Tongue (tissue), 2 donors: ENCODE results near the gene CERS5. TPM values are rescaled to one million over a fixed set of nuclear protein-coding genes. Genes with fewer than 3 reads are reported as not detected.
"Not testable (repeated sequence)": the region's sequence is repeated elsewhere in the genome, so short reads cannot be mapped to it uniquely, and the experiment has no call there.

Experiments used
- DNase-seq: peaks from one replicate; pipeline ENCODE4 v3.0.0-alpha.2; 2015
- total RNA-seq: library from RNA; depleted of rRNA; stranded (reverse); fragments of >200 nt; gene quantifications from one replicate; pipeline ENCODE4 v1.2.3, GENCODE V29; 2014

The CERS5 gene
- total RNA-seq, 1 donor from 2014 or later = 26.5 TPM

GRCh38 chr12:50102646-50103309 is 64.4 kb downstream of the CERS5 start:
- DNase-seq = no peak

- no peak for DNase-seq
These were observed 65.0 kb downstream of the CERS5 start for GRCh38 chr12:50102131-50102531.

DNA sequence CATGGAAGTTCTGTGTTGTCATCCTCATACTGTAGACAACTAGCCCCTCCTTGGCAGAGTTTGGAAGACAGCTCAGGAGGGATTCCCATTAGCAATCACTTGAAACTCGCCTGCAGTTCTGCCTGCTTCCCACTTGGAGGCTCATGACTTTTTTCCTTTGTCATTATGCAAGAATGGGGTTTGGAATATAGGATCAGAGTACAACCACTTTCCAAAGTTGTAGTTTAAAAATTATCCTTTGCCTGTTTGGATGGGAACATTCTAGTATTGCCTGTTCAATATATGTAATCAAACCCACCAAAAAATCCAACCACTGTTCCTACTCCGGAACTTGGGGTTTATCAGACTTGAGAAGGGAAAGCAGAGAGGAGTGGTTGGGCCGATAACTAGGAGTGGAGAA is 65.5 kb downstream of the CERS5 start:
- DNase-seq = peak; percentile 47

GRCh38 chr12:50100561-50100960 is 66.6 kb downstream of the CERS5 start:
- DNase-seq = no peak

DNA sequence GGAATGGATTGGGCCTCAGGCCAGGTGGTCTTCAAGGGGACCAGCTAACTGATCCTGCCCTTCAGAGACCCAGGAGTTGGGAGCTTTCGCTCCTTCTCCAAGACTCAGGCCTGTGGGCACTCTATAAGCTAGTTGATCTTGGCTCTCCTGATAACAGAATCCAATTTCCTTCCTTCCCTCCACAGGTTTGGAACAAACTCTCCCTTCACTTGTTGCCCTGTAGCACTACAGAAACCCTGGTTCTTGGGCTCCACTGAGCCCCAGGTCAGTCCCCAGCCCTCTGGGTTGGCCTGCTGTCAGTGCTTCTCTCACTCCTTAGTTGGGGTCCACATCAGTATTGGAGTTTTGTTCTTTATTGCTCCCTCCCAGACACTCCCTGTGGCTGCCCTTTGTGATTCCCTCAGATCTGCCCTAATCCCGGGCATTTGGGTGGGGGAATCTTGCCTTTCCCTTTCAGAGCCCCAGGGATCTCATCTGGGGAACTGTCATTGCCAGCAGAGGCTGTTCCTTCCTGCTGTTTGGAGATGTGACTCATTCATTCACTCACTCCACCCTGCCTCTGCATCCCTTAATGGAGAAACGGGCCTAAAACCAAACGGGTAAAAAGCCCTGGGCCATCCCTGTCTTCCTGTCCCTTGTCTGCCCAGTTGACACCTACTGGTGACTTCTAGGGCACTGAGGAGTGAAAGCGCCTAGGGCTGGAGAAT is 67.7 kb downstream of the CERS5 start:
- DNase-seq = no peak

GRCh38 chr12:50097952-50098351 is 69.2 kb downstream of the CERS5 start:
- DNase-seq = no peak

DNA sequence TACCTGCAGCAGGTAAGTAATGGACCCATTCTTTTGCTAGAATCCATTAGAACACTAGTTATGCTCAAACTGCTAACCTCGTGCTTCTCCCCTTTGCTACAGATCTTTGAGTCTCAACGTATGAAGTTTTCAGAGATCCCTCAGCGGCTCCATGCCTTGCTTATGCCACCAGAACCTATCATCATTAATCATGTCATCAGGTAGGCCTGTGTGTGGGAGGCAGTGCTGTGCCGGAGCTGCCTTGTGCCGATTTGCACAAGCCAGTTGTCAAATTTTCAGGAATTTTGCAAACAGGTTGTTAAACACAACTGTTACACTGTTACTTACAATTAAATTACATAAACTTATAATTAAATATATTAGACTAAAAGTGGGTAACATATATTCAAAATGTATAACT is 76.8 kb downstream of the CERS5 start:
- DNase-seq = no peak

GRCh38 chr12:50089730-50090129 is 77.4 kb downstream of the CERS5 start:
- no peak for DNase-seq

DNA sequence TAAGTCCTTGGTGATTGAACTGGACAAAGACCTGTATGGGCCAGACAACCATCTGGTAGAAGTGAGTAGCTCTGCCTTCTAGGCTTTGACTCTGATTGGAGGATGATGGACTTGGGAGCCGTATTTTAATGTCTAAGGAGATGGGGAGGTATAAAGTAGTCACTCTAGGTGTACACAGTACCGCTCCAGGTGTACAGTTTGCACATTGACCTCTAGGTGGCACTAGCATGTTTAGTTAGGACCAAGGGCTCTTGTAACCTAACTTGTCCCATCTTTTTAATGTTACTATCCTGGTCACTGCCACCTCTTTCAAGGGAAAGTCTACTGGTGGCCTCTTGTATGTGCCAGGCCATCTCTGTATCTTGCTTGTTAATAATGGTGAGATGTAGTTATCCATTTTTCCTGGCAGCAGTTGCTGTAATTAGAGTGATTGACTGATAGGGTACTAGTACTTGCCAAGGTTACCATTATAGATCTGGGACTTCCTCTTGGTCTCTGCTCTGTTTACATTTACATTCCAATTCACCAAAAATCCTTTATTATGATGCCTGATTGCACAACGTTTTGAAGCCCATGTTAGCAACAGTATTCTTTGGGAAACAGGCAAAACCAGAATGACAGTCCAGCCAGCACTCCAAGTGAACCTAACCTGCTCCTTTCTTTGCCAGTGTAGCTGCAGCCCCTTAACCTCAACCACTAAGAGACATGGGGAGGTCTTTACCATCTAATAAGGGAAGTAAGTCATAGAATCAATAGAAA is 78.4 kb downstream of the CERS5 start:
- DNase-seq = peak; percentile 68

DNA sequence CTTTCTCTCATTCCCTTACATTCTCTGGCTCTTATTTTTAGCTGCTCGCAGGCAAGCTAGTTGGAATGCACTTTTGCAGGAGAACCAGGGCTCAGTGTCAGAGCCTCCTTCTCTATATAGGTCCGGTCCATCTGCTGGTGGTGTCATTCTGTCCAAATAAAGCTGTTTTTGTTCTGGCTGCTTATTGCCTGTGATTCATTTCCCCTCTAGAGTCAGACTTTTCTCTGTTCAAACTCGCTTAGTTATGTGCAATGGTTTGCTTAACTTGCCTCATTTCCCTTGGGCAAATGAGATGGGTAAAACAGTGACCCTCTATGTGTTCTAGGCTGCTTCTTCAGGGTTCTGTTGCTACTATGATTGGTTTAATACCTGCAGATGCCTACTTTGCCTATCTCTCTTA is 79.2 kb downstream of the CERS5 start:
- no peak for DNase-seq

- no peak for DNase-seq
These were observed 80.0 kb downstream of the CERS5 start for GRCh38 chr12:50087151-50087550.

GRCh38 chr12:50086148-50086547 is 81.0 kb downstream of the CERS5 start:
- DNase-seq = no peak

- peak; percentile 36 for DNase-seq
These were observed 81.5 kb downstream of the CERS5 start for GRCh38 chr12:50085615-50086072.

DNA sequence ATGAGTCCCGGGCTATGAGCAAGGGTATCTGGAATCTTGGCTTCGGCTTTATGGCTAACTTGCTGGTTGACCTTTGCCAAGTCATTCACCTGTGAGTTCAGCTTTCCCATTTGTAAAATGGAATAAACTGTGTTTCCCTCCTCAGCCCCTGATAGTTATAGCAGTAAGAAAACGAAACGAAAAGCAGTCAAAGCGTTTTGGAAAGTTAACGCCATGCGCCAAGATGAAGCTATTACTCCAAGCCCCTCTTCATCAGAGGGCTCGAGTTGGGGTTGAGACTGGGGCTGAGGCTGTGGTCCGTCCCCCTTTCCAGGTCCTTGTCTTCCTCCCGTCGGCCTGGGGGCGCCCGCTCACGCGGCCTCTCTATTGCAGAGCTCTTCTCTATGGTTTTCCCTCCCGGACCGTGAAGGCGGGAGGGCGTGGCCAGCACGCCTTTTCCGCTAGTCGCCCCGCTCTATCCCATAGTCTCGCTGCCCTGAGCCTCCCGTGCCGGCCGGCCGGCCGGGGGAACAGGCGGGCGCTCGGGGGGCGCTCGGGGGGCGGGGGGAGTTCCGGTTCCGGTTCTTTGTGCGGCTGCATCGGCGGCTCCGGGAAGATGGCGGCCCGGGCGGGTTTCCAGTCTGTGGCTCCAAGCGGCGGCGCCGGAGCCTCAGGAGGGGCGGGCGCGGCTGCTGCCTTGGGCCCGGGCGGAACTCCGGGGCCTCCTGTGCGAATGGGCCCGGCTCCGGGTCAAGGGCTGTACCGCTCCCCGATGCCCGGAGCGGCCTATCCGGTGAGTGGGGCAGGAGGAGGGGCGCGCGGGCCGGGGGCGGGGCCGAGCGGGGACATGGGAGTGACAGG is 82.2 kb downstream of the CERS5 start, which contains the start of gene SMARCD1:
TSS of gene SMARCD1 (plus strand) at position 568 of the 840 bp plus-strand sequence. CDS start at position 596, 28 bp downstream.
- DNase-seq = peak; percentile 97

GRCh38 chr12:50084409-50084774 is 82.8 kb downstream of the CERS5 start:
- not testable (repeated sequence) for DNase-seq

DNA sequence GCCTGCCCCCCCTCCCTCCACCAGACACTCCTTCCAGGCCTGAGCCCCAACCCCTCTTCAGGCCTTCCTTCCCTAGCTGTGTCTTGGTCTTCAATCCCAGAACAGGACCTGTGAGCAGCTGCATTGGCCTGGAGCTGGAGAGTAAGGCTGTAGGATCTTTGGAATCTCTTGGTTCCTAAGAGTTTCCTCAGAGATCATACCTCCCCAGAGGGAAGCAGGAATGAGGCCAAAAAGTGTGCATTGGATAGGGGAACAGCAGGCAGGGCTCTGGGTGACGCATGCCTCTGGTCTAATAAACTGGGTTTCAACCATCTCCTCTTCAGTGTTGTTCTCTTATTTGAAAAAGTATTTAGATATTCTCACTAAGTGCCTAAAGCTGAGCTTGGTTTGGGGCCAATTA is 83.9 kb downstream of the CERS5 start:
- DNase-seq = no peak

- DNase-seq = no peak
These were observed 84.5 kb downstream of the CERS5 start for GRCh38 chr12:50082644-50083043.

- DNase-seq = no peak
These were observed 85.9 kb downstream of the CERS5 start for GRCh38 chr12:50081096-50081808.

GRCh38 chr12:50079771-50080170 is 87.4 kb downstream of the CERS5 start:
- DNase-seq = no peak
